ENCODE measurements around the gene FSD2. TPM values are rescaled to one million over a fixed set of nuclear protein-coding genes. Genes with fewer than 3 reads are reported as not detected.
"Not testable (repeated sequence)": the region's sequence is repeated elsewhere in the genome, so short reads cannot be mapped to it uniquely, and the experiment has no call there.

FSD2 gene
- total and polyA plus RNA-seq, 4 experiments from 2014 or later: 0.08 to 0.11 TPM; not detected in 2

DNA sequence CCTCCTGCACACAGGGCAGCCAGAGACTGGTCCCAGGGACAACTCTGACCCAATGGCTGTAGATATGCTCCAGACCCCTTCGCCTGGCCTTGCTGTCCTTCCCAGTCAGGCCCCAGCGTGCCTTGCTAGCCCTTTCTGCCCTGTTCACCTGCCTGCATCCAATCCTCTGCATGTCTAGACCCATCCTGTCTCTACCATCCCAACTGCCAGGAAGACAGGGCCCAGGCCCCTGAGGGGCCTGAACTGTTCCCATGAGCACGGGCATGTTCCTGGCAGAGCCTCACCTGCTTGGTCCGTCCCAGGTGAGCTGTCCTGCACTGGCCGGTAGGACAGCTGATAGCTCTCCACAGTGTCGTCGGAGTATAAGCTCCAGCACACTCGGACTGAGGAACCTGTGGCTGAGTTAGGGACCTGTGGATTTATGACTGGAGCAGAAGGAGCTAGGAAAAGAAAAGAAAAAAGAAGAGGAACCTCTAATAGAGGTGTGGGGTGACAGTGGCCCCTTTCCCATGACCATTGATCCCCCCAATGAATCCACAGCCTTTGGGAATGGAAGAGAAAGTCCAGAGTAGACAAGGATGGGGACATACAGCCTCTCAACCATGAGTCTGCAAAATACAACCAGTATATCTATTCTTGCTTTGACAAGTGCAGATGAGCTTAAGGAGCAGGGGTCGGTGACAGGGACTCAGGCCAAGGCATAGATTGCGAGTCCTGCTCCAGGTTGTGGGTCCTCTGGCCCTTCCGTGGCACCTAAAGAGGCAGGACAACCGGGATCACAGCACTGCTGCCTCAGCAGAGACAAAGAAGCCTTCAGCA is 33.9 kb downstream of the FSD2 start:
- Histone ChIP-seq H3K4me3 (ENCODE audit: low read length in 2 of 2) (no peak overlapping the region), H3K4me1 (ENCODE audit: insufficient read depth, low read length) (no peaks in the 10 kb centered on the region), H3K36me3 (ENCODE audit: insufficient read depth, low read length) (no peaks in the 10 kb centered on the region), H3K9me3 (ENCODE audit: control insufficient read depth in 1 of 2, low read length in 2 of 2) (no peaks in the 10 kb centered on the region), H3K27me3 (ENCODE audit: insufficient read depth, low read length) (no peaks in the 10 kb centered on the region), H3K27ac (ENCODE audit: low read depth, low read length) (no peak overlapping the region)
- ChIA-PET POLR2A (ENCODE audit: partially characterized antibody) (no interaction called here), CTCF (ENCODE audit: partially characterized antibody) (interaction anchor here (1.0 kb wide), 1 partner anchor 241 kb away, joined by 3 read pairs; no protein-coding TSS in a partner anchor)
- Mint-ChIP-seq H3K9me3 (peaks cover 0 to 2% (median 0%) of the 10 kb centered on the region in 8 donors), H3K36me3 (peaks cover 10 to 19% of the 10 kb centered on the region in 2 donors), H3K27me3 (no peaks in the 10 kb centered on the region), H3K27ac (no peak overlapping the region), H3K4me1 (no peaks in the 10 kb centered on the region), H3K4me3 (no peak overlapping the region)
- DNase-seq: no peak
- intact Hi-C loops (cut with micrococcal nuclease): no loop called here

DNA sequence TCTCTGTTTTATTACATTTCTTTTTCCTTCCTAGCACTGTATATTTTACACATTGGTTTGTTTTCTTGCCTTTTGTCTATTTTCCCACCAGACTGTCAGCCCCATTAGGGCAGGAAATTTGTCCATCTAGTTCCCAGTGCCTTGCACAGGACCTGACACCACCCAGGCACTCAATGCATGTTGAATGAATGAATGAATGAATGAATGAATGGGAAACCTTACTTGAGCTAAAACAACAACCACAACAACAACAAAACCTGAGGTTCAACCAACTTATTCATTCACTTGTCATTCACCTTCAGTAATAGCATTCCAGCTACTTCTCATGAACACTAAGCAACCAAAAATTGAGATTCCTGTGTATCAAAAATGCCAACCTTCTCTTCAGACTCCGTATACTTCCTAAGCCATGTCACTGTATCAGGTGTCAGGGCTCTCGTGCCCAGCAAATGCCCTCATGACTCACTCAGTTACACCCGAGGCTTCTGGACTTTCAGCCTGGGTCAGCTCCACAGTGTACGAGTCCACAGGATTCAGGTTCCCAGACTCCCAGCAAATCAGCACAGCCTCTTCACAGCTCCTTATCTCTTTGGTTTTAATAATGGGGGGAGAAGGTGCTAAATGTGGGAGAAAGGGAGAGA is 37.3 kb downstream of the FSD2 start:
- H3K4me3 ChIP-seq (ENCODE audit: low read length in 2 of 2): no peak overlapping the region
- no peaks in the 10 kb centered on the region for H3K27me3 ChIP-seq (ENCODE audit: insufficient read depth, low read length)
- H3K9me3 Mint-ChIP-seq: no peaks in the 10 kb centered on the region
- no peak overlapping the region for H3K27ac ChIP-seq (ENCODE audit: low read depth, low read length)
- H3K4me1 Mint-ChIP-seq: peaks cover 0 to 5% (median 2%) of the 10 kb centered on the region in 4 donors
- intact Hi-C loops (cut with micrococcal nuclease): no loop called here
- peaks cover 19 to 34% of the 10 kb centered on the region in 2 donors for H3K36me3 Mint-ChIP-seq
- no peaks in the 10 kb centered on the region for H3K9me3 ChIP-seq (ENCODE audit: control insufficient read depth in 1 of 2, low read length in 2 of 2)
- ChIA-PET POLR2A (ENCODE audit: partially characterized antibody) (interaction anchor here (1.3 to 1.6 kb wide), 2 partner anchors 18 to 42 kb away, joined by 3 to 6 read pairs; no protein-coding TSS in a partner anchor), CTCF (ENCODE audit: partially characterized antibody) (no interaction called here)
- no peaks in the 10 kb centered on the region for H3K4me1 ChIP-seq (ENCODE audit: insufficient read depth, low read length)
- no peak for DNase-seq
- no peak overlapping the region for H3K4me3 Mint-ChIP-seq
- no peaks in the 10 kb centered on the region for H3K27me3 Mint-ChIP-seq
- H3K27ac Mint-ChIP-seq: peak overlapping the region in 1 of 7 donors; percentile 81
- peaks cover 6% of the 10 kb centered on the region for H3K36me3 ChIP-seq (ENCODE audit: insufficient read depth, low read length)

- no peak for DNase-seq
- Mint-ChIP-seq H3K4me1 (peaks cover 0 to 7% (median 4%) of the 10 kb centered on the region in 4 donors), H3K4me3 (no peak overlapping the region), H3K9me3 (no peaks in the 10 kb centered on the region), H3K27me3 (no peaks in the 10 kb centered on the region), H3K27ac (peak overlapping the region in 1 of 7 donors; percentile 78), H3K36me3 (peaks cover 27 to 41% of the 10 kb centered on the region in 2 donors)
- POLR2A ChIA-PET (ENCODE audit: partially characterized antibody): interaction anchor here (1.3 kb wide), 1 partner anchor 17 kb away, joined by 3 read pairs; no protein-coding TSS in a partner anchor
- intact Hi-C loops (cut with micrococcal nuclease): no loop called here
- no peak overlapping the region for H3K27ac ChIP-seq (ENCODE audit: low read depth, low read length)
- no peaks in the 10 kb centered on the region for H3K27me3 ChIP-seq (ENCODE audit: insufficient read depth, low read length)
- no peaks in the 10 kb centered on the region for H3K4me1 ChIP-seq (ENCODE audit: insufficient read depth, low read length)
- peaks cover 6% of the 10 kb centered on the region for H3K36me3 ChIP-seq (ENCODE audit: insufficient read depth, low read length)
- CTCF ChIA-PET (ENCODE audit: partially characterized antibody): no interaction called here
- H3K9me3 ChIP-seq (ENCODE audit: control insufficient read depth in 1 of 2, low read length in 2 of 2): no peaks in the 10 kb centered on the region
- no peak overlapping the region for H3K4me3 ChIP-seq (ENCODE audit: low read length in 2 of 2)
Measured at GRCh38 chr15:82767163-82767829, 38.6 kb downstream of the FSD2 start.

GRCh38 chr15:82766201-82766600 is 39.7 kb downstream of the FSD2 start:
- H3K4me3 Mint-ChIP-seq; CTCF ChIA-PET (ENCODE audit: partially characterized antibody); intact Hi-C loops (cut with micrococcal nuclease); H3K4me3 ChIP-seq (ENCODE audit: low read length in 2 of 2); H3K4me1 Mint-ChIP-seq; H3K27me3 Mint-ChIP-seq; H3K36me3 ChIP-seq (ENCODE audit: insufficient read depth, low read length); POLR2A ChIA-PET (ENCODE audit: partially characterized antibody); H3K9me3 Mint-ChIP-seq; H3K27ac ChIP-seq (ENCODE audit: low read depth, low read length); DNase-seq; H3K27me3 ChIP-seq (ENCODE audit: insufficient read depth, low read length); H3K4me1 ChIP-seq (ENCODE audit: insufficient read depth, low read length); H3K27ac Mint-ChIP-seq; H3K9me3 ChIP-seq (ENCODE audit: control insufficient read depth in 1 of 2, low read length in 2 of 2): not testable (repeated sequence)
- H3K36me3 Mint-ChIP-seq: peaks cover 32 to 44% of the 10 kb centered on the region in 2 donors

DNA sequence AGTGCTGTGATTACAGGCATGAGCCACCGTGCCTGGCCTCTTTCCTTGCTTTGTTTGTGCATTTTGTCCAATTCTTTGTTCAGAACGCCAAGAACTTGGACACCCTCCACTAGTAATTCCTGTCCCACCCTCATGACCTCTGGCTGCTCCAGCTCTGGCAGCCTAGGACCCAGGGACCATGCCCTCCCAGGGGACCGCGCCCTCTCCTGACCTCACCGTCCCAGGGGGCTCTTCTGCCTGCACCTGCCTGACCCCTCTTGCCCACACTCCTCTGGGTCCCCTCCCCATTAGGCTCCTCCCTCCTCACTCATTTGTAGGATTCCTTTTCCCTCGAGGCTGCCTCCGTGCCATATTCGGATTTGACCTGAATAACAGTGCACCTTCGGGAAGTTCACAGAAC is 41.1 kb downstream of the FSD2 start:
- H3K9me3 ChIP-seq (ENCODE audit: control insufficient read depth in 1 of 2, low read length in 2 of 2): no peaks in the 10 kb centered on the region
- no peak for DNase-seq
- no peaks in the 10 kb centered on the region for H3K9me3 Mint-ChIP-seq
- H3K4me3 ChIP-seq (ENCODE audit: low read length in 2 of 2): no peak overlapping the region
- H3K36me3 ChIP-seq (ENCODE audit: insufficient read depth, low read length): peaks cover 6% of the 10 kb centered on the region
- H3K27ac ChIP-seq (ENCODE audit: low read depth, low read length): no peak overlapping the region
- H3K27me3 ChIP-seq (ENCODE audit: insufficient read depth, low read length): no peaks in the 10 kb centered on the region
- intact Hi-C loops (cut with micrococcal nuclease): no loop called here
- H3K36me3 Mint-ChIP-seq: peaks cover 46 to 55% of the 10 kb centered on the region in 2 donors
- peaks cover 0 to 7% (median 4%) of the 10 kb centered on the region in 4 donors for H3K4me1 Mint-ChIP-seq
- ChIA-PET POLR2A (ENCODE audit: partially characterized antibody) (no interaction called here), CTCF (ENCODE audit: partially characterized antibody) (no interaction called here)
- H3K4me1 ChIP-seq (ENCODE audit: insufficient read depth, low read length): no peaks in the 10 kb centered on the region
- peak overlapping the region in 2 of 7 donors; percentile 22 to 37 for H3K27ac Mint-ChIP-seq
- no peaks in the 10 kb centered on the region for H3K27me3 Mint-ChIP-seq
- H3K4me3 Mint-ChIP-seq: peak overlapping the region in 1 of 8 donors; percentile 37

DNA sequence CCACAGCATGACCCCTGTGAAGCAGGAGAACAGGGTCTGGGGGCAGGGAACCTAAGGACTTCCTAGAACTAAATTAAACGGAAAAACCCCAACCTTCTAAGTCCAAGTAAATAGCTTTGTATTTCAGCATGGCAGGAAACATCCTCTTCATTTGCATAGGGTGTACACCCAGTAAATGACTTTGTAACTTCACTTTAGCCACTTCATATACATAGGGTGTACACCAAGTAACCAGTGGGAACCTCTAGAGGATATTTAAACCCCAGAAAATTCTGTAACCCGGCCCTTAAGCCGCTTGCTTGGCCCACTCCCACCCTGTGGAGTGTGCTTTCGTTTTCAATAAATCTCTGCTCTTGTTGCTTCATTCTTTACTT is 41.8 kb downstream of the FSD2 start:
- Histone ChIP-seq H3K9me3 (ENCODE audit: control insufficient read depth in 1 of 2, low read length in 2 of 2) (no peaks in the 10 kb centered on the region), H3K4me3 (ENCODE audit: low read length in 2 of 2) (no peak overlapping the region), H3K27me3 (ENCODE audit: insufficient read depth, low read length) (no peaks in the 10 kb centered on the region), H3K36me3 (ENCODE audit: insufficient read depth, low read length) (peaks cover 7% of the 10 kb centered on the region), H3K27ac (ENCODE audit: low read depth, low read length) (no peak overlapping the region), H3K4me1 (ENCODE audit: insufficient read depth, low read length) (no peaks in the 10 kb centered on the region)
- H3K27ac Mint-ChIP-seq: no peak overlapping the region
- CTCF ChIA-PET (ENCODE audit: partially characterized antibody): no interaction called here
- peaks cover under 1 to 7% (median 4%) of the 10 kb centered on the region in 4 donors for H3K4me1 Mint-ChIP-seq
- intact Hi-C loops (cut with micrococcal nuclease): no loop called here
- H3K4me3 Mint-ChIP-seq: no peak overlapping the region
- POLR2A ChIA-PET (ENCODE audit: partially characterized antibody): no interaction called here
- no peak for DNase-seq
- peaks cover 50 to 55% of the 10 kb centered on the region in 2 donors for H3K36me3 Mint-ChIP-seq
- H3K27me3 Mint-ChIP-seq: no peaks in the 10 kb centered on the region
- no peaks in the 10 kb centered on the region for H3K9me3 Mint-ChIP-seq
